NB4 (cell line): ENCODE results near the gene B3GAT3.

ENCODE experiments used
- DNase-seq: peaks from one replicate; pipeline ENCODE4 v3.0.0; 2010; ENCODE audit warnings: low read depth
- H3K4me3 ChIP-seq: one replicate; pipeline ENCODE4 v1.5.1; 2011; ENCODE audit warnings: mild to moderate bottlenecking, low read depth, low read length, moderate library complexity
- MYC ChIP-seq: IDR thresholded peaks from 2 replicates; pipeline ENCODE4 v1.6.1; 2011; ENCODE audit warnings: low read depth, low read length
- POLR2A ChIP-seq: IDR thresholded peaks from 2 replicates; pipeline ENCODE4 v1.6.1; 2011; ENCODE audit warnings: mild to moderate bottlenecking; ENCODE audit not compliant: insufficient read length; ENCODE audit errors: extremely low read depth
- TF ChIP-seq, protein P1 (sequence below): IDR thresholded peaks from one replicate; pipeline ENCODE4 v1.5.1; 2012; ENCODE audit warnings: low read depth, low read length
- TF ChIP-seq, protein P2 (sequence below): IDR thresholded peaks from 2 replicates; pipeline ENCODE4 v1.6.1; 2011; ENCODE audit warnings: low read depth, low read length

Gene B3GAT3

DNA sequence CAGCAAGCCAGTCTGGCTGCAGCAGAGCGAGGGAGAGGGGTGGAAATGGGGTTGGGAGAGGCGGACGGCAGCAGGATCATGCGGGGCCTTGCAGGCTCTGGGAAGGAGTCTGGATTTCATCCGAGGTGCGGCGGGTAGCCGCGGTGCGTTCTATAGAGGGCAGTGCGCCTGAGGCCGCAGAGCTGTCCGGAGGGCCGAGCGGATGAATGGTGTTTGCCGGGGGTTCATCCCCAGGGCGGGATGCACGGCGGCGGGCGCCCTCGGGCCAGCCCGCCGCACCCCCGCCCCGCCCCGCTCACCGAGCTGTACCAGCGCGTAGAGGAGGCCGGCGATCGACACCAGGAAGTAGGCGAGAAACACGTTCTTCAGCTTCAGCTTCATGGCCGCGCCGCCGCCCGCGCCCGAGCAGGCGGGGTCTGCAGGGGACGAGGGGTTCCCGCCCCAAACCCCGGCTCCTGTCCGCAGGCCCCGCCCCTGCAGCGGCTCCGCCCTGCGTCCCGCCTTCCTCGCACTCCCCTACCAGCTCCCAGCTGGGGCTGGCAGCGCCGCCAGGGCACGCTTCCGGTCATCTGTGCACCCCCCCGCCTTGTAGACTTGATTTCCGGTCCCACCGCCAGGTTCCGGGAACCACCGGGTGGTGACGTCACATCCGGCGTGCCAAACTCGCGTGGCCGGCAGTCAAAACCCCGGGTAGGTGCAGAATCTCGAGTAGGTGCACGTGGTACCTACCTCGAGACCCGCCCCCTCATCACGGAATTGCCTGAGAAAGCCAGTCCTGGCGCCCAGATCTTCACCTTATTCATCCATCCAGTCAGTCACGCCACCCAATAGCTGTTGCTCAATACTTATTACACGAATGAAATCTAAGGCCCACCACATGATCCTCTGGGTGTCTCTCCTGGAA lies at the start of gene B3GAT3:
B3GAT3 (minus strand) TSS at position 420 of the 904 bp plus-strand sequence; CDS start at position 381, 39 bp downstream.
- peak; percentile 99 for DNase-seq
- TF ChIP-seq, protein P1, sequence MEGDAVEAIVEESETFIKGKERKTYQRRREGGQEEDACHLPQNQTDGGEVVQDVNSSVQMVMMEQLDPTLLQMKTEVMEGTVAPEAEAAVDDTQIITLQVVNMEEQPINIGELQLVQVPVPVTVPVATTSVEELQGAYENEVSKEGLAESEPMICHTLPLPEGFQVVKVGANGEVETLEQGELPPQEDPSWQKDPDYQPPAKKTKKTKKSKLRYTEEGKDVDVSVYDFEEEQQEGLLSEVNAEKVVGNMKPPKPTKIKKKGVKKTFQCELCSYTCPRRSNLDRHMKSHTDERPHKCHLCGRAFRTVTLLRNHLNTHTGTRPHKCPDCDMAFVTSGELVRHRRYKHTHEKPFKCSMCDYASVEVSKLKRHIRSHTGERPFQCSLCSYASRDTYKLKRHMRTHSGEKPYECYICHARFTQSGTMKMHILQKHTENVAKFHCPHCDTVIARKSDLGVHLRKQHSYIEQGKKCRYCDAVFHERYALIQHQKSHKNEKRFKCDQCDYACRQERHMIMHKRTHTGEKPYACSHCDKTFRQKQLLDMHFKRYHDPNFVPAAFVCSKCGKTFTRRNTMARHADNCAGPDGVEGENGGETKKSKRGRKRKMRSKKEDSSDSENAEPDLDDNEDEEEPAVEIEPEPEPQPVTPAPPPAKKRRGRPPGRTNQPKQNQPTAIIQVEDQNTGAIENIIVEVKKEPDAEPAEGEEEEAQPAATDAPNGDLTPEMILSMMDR: no peak
- TF ChIP-seq MYC (peak; percentile 92), POLR2A (peak; percentile 89)
- TF ChIP-seq, protein P2, sequence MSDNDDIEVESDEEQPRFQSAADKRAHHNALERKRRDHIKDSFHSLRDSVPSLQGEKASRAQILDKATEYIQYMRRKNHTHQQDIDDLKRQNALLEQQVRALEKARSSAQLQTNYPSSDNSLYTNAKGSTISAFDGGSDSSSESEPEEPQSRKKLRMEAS: peak; percentile 99
- peak within 1 kb of the TSS; percentile 98 for H3K4me3 ChIP-seq

DNA sequence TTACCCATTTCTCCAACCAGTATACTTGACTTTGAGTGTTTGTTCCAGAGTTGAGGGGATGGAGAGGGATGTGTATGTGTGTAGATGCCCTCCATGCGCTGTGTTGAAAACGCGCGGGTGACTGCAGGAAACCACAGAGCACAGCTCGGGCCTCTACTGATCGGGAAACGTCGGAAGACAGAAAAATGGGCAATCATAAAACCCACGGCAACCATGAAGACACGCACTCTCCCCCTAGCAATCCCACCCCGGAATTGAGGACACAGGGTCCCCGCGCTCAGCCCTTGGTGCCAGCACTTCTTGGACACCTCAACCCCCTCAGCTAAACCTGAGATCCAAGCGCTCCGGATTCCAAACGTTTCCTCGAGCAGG lies 49.4 kb upstream of the B3GAT3 start:
- no peak for DNase-seq
- TF ChIP-seq POLR2A (no peak), MYC (peak; percentile 64)
- TF ChIP-seq, protein P2: peak; percentile 52
- TF ChIP-seq, protein P1: no peak
- peak overlapping the region; percentile 86 for H3K4me3 ChIP-seq

DNA sequence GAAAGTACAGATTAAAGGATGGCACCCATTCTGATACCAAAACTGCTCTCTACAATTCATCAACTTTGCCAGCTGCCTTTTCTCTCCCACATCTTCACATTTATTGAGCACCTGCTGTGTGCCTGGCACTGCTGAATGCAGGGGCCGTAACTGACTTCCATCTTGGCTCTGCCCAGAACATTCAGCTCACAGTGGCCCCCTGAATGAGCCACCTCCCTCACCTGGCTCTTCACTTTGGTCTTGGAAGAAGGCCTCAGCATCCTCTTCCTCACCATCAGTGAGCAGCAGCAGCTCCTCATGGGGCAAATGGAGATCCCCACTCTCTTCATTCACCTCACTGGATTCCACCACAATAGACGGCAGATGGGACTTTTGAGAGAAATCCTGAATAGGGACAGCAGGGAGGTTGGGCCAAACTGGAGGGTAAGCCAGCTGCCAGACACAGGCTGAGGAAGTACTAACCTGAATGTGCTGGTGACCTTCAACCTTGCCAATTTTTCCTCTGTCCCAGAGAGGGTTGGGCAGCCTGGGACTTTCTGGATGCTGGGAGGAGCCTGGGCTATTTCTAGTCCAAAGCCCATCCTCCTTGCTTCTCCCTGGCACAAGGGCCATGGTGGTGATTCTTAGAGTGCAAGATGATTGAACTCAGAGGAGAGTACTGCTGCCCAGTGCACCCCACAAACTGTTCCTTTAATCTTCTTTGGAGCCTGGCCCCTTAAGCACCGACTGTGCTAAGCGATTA lies 47.8 kb upstream of the B3GAT3 start:
- peak overlapping the region; percentile 86 for H3K4me3 ChIP-seq
- DNase-seq: peak; percentile 33

DNA sequence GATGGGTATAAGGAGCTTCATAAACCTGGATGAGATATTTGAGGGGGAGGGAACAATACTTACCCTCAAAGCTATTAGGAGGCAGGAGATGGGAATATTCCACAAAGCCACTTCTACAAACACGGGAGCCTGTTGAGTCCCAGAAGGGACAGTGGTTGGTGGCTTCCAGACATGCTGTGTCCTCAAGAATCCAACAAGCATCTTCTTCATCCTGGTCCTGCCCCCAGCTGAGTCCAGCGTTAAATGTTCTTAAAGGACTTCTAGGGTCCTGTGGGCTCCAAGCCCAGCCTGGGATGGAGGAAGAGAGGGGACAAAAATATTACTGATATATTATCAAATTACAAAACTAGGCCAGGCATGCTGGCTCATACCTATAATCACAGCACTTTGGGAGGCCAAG lies 45.7 kb upstream of the B3GAT3 start:
- peak; percentile 36 for DNase-seq
- H3K4me3 ChIP-seq: peak overlapping the region; percentile 100

More for the DNA sequence above, 47.8 kb upstream of the B3GAT3 start:
- TF ChIP-seq, protein P1: no peak
- TF ChIP-seq, protein P2: no peak
- TF ChIP-seq MYC (no peak), POLR2A (no peak)

DNA sequence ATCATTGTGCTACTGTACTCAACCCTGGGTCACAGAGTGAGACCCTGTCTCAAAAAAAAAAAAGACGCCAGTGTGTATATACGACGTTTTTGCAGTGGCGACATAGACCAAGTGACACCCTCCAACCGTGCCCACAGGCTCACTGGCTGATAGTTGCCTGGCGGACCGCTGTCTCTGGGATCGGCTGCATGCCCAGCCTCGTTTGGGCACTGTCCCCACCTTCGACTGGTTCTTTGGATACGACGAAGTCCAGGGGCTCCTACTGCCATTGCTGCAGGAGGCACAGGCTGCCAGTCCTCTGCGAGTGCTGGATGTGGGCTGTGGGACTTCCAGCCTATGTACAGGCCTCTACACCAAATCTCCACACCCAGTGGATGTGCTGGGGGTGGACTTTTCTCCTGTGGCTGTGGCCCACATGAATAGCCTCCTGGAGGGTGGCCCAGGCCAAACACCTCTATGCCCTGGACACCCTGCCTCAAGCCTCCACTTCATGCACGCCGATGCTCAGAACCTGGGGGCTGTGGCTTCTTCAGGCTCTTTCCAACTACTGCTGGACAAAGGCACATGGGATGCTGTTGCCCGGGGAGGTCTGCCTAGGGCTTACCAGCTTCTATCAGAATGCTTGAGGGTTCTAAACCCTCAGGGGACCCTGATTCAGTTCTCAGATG lies 44.6 kb upstream of the B3GAT3 start:
- H3K4me3 ChIP-seq: peak overlapping the region; percentile 100
- TF ChIP-seq, protein P2: peak; percentile 2; the same call in 1 of the 2 replicates
- TF ChIP-seq MYC (no peak), POLR2A (no peak)
- DNase-seq: peak; percentile 43

More for the DNA sequence above, 45.7 kb upstream of the B3GAT3 start:
- TF ChIP-seq MYC (no peak), POLR2A (peak; percentile 29)
- TF ChIP-seq, protein P1: no peak
- TF ChIP-seq, protein P2: no peak
